ENCODE results near the gene ADH4.

DNA sequence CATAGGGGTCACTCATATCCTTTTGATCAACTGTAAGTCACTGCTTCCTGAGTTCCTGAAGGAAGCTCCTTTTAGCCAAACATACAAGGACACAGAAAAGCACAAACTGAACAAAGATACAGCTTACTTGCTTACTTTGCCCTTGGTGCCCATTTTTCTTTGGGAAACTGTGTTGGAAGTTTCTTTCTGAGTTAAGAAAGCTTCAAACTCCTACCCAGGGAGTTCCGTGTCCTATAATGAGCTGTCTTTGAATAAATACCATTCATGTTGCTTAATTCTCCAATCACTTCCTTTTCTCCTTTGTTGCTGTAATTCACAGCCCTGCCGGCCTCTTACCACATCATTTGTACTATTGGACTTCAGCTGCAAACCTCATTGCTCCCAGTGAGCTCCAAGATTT is at the start of gene ADH4:
- TF ChIP-seq GATA3 (IDR thresholded peaks at IDR 0.05; ENCODE audit: low read depth, low read length) (no peak), GATA2 (IDR thresholded peaks at IDR 0.05; ENCODE audit: low read depth, low read length) (no peak)
